Ureter (tissue), 1 donor: ENCODE results near the gene CFL1. TPM values are rescaled to one million over a fixed set of nuclear protein-coding genes. Genes with fewer than 3 reads are reported as not detected.
"Not testable (repeated sequence)": the region's sequence is repeated elsewhere in the genome, so short reads cannot be mapped to it uniquely, and the experiment has no call there.

Source experiments
- DNase-seq: peaks from one replicate; pipeline ENCODE4 v3.0.0-alpha.2; 2020; ENCODE audit warnings: low spot score
- total RNA-seq: library from RNA; stranded (reverse); gene quantifications from one replicate; pipeline ENCODE4 v1.2.4, GENCODE V29; 2023
- donor health status: DM: yes; HTN: yes; CAD: no.

Gene CFL1
- 887 TPM for total RNA-seq

GRCh38 chr11:65857853-65858680 lies at the start of gene CFL1:
Gene CFL1, minus strand, starts transcription at chr11:65858180. Its CDS starts 81 bp downstream, at chr11:65858099.
- DNase-seq: peak; percentile 98

- no peak for DNase-seq
These were observed 48.6 kb upstream of the CFL1 start for GRCh38 chr11:65906602-65907001.

- DNase-seq: no peak
These were observed 45.7 kb upstream of the CFL1 start for GRCh38 chr11:65903715-65904114.

GRCh38 chr11:65903068-65903481 lies 45.1 kb upstream of the CFL1 start:
- no peak for DNase-seq

GRCh38 chr11:65900899-65901180 lies 42.9 kb upstream of the CFL1 start:
- no peak for DNase-seq

- DNase-seq: peak; percentile 87
These were observed 42.3 kb upstream of the CFL1 start, which contains the start of gene FOSL1 for GRCh38 chr11:65900125-65900898. Gene FOSL1, minus strand, starts transcription at chr11:65900388. Its CDS starts 49 bp downstream, at chr11:65900339.

GRCh38 chr11:65899356-65900124 lies 41.6 kb upstream of the CFL1 start:
- no peak for DNase-seq

- no peak for DNase-seq
These were observed 40.8 kb upstream of the CFL1 start for GRCh38 chr11:65898656-65899355.

- DNase-seq: no peak
These were observed 39.1 kb upstream of the CFL1 start for GRCh38 chr11:65897020-65897471.

- DNase-seq: no peak
These were observed 38.3 kb upstream of the CFL1 start for GRCh38 chr11:65896034-65896999.

GRCh38 chr11:65895482-65895981 lies 37.6 kb upstream of the CFL1 start:
- no peak for DNase-seq

GRCh38 chr11:65894034-65894591 lies 36.1 kb upstream of the CFL1 start:
- no peak for DNase-seq

- DNase-seq: no peak
These were observed 34.8 kb upstream of the CFL1 start for GRCh38 chr11:65892661-65893317.

- not testable (repeated sequence) for DNase-seq
These were observed 34.2 kb upstream of the CFL1 start for GRCh38 chr11:65892137-65892540.

- no peak for DNase-seq
These were observed 33.5 kb upstream of the CFL1 start for GRCh38 chr11:65891219-65892136.

- DNase-seq: peak; percentile 99
These were observed 32.6 kb upstream of the CFL1 start, which contains the start of gene CCDC85B for GRCh38 chr11:65890324-65891218. Gene CCDC85B, plus strand, starts transcription at chr11:65890673. Its CDS starts 111 bp downstream, at chr11:65890784.
